SKM-1 (cell line): Measurements from ENCODE around the gene TBX10.
"Not testable (repeated sequence)": the region's sequence is repeated elsewhere in the genome, so short reads cannot be mapped to it uniquely, and the experiment has no call there.

Experiments
- DNase-seq: peaks from one replicate; lab custom pipeline; 2025; ENCODE audit not compliant: unreplicated experiment; lab: John Stamatoyannopoulos, UW

TBX10 gene

DNA sequence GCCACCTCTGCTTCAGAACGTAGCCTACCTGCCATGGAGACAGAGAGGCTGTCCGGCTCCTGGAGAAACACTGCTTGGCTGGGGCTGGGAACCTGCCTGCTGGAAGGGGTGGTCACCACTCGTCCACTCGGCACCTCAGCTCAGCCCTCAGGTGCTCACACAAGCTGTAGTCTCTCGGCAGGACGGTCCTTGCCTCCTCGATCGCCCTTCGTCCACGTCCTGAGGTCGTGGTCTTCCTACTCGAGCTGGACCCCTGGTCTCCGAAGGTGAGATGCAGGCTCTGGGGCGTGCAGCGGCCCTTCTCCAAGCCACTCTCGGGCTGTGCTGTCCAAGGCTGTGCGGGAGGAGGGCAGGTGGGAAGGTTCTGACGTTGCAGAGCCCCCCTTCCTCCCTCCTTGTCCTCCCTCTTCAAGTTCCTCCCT, at the start of gene TBX10:
TBX10 (minus strand) TSS at position 326 of the 422 bp plus-strand sequence; CDS start at position 35, 291 bp downstream.
- no peak for DNase-seq

DNA sequence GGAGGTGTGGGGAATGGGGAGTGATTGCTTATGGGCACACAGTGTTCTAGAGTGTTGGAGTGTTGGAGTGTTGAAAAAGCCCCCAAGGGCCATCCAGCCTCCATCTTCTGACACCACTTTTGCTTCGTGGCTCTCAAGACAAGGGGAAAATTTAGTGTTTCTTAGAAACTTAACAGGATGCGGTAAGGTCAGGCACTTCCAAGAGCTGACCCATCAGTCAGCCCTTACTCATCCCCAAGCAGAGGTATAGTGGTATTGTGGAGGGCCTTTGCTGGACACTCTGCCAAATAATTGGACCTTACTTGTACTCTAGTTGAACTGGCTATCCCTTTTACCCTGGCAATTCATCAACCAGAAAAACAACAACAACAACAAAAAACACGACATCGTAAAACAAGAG, 49.6 kb upstream of the TBX10 start:
- no peak for DNase-seq

DNA sequence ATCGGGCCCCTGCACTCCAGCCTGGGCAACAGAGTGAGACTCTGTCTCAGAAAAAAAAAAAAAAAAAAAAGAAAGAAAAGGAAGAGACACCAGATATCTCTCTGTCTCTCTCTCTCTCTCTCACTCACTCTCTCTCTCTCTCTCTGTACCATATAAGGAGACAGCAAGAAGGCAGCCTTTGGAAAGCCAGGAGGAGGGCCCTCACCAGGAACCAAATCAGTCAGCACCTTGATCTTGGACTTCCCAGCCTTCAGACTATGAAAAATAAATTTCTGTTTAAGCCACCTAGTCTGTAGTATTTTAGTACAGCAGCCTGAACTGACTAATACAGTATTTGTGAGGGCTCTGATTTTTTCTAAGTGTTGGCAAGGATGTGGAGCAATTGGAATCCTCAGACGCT, 48.4 kb upstream of the TBX10 start:
- no peak for DNase-seq

- peak; percentile 3 for DNase-seq
Measured at GRCh38 chr11:67685641-67686332, 46.2 kb upstream of the TBX10 start.

DNA sequence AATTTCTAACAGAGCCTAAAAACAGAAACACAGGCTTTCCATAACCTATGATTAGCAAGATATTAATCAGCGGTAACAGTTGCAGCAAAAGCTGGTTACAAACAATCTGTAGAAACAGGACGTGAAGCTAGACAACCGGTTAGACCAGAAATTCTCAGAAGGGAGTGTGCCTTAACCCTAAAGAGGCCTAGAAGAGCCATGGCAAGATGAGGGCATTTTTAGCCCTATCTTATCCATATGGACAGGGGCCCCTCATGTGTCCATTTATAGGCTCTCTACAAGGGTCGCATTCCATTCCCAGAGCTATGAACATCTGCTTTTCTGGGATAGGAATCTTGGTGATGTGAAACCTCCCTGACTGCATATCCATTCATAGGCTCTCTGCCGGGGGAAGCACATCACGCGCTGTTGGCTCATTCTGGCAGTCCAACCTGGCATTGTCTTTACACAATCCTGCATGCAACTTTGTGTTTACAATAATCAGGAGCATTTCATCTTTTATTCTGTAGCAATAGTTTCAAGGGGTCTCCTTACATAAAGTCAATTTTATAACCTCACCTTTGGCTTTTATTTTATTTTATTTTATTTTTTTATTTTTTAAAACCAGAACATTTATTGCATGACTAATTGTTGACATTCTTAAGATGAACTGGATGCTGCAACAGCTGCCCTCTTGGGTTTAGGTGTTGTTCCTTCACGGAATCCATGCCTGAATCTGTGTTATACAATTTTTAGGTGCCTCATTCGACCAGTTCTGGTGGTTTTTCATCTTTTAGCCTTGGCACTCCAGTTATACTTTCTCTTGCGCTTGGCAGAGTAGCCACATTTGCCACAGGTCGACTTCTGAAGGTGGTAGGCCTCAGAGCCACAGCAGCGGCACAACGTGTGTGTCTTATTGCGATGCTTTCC, 42.8 kb upstream of the TBX10 start:
- DNase-seq = not testable (repeated sequence)

DNA sequence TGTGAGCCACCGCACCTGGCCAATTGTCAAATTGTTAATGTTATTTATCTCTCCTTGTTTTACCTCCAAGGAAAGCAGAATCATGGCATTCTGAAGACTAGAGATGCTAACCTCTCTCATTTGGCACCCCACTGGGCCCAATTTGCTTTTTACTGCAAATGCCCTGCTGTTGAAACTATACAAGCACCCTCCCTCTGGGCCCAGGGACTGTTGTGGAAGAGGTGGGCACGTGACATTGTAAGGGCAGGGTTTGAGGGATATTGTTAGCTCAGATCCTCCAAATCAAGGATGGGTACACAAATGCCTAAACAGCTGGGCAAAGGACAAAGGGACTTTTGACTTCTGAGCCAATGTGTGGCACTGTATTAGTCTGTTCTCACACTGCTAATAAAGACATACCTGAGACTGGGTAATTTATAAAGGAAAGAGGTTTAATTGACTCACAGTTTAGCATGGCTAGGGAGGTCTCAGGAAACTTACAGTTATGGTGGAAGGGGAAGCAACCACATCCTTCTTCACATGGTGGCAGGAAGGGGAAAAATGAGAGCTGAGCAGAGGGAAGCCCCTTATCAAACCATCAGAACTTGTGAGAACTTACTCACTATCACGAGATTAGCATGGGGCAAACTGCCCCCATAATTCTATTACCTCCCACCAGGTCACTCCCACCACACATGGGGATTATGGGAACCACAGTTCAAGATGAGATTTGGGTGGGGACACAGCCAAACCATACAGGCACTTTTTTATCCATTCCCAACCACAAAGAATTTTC, 41.3 kb upstream of the TBX10 start:
- DNase-seq = no peak

- DNase-seq = no peak
Measured at GRCh38 chr11:67675058-67675747, 35.6 kb upstream of the TBX10 start.

- no peak for DNase-seq
Measured at GRCh38 chr11:67674442-67674871, 34.9 kb upstream of the TBX10 start, which contains the start of gene ALDH3B2. Gene ALDH3B2 (minus strand): TSS chr11:67674623. CDS start chr11:67666935, 7,688 bp downstream.

DNA sequence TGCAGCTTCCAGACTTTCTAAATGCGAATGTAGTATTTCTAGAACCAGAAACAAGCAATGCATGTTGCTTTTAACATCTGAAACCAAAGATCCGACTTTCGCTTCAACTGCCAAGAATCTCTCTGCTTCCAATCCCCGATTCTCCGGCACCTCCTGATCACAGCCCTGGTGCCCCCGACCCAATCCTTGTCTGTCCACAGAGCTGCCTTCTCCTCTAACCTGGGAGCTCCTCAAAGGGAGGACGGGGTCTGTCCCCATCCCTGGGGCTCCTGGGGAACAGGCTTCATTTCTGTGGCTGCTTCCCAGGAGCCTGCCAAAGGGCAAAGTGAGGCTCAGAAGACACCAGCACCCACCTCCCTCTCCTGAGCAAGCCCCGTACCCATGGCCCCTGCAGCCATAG, 34.3 kb upstream of the TBX10 start:
- no peak for DNase-seq

GRCh38 chr11:67673358-67673757, 33.8 kb upstream of the TBX10 start:
- no peak for DNase-seq

- DNase-seq = no peak
Measured at GRCh38 chr11:67671211-67671520, 31.6 kb upstream of the TBX10 start.

GRCh38 chr11:67670316-67671210, 31.0 kb upstream of the TBX10 start:
- no peak for DNase-seq

- DNase-seq = no peak
Measured at GRCh38 chr11:67668192-67668551, 28.6 kb upstream of the TBX10 start.

DNA sequence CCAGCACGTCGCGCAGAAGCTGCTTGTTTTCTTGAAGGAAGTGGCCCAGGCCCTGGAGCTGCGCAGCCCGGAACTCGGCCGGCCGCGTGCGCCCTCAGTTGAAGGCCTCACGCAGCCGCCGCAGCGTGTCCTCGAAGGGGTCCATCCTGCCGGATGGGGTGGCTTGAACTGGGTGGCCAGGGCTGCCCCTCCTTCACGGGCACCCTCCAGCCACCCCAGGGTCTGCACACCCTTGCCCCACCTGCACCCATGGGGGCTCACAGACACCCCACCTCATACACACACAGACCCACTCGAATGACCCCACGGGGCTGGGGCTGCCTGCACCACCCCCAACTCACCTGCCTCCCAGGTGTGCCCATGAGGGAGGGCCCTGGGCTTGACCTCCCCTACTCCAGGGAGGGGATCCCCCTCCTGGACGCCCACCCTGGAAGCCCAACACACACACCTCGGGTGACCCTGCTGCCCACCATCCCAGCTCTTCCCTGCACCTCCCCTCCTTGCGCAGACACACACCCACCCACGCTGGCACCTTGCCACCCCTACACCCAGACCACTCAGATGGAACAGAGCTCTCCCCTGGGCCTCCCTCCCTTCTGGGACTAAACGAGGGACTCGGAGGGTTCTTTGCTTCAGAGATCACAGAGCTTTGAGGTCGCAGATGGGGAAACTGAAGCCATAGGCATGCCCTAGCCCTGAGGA, 28.1 kb upstream of the TBX10 start:
- no peak for DNase-seq

DNA sequence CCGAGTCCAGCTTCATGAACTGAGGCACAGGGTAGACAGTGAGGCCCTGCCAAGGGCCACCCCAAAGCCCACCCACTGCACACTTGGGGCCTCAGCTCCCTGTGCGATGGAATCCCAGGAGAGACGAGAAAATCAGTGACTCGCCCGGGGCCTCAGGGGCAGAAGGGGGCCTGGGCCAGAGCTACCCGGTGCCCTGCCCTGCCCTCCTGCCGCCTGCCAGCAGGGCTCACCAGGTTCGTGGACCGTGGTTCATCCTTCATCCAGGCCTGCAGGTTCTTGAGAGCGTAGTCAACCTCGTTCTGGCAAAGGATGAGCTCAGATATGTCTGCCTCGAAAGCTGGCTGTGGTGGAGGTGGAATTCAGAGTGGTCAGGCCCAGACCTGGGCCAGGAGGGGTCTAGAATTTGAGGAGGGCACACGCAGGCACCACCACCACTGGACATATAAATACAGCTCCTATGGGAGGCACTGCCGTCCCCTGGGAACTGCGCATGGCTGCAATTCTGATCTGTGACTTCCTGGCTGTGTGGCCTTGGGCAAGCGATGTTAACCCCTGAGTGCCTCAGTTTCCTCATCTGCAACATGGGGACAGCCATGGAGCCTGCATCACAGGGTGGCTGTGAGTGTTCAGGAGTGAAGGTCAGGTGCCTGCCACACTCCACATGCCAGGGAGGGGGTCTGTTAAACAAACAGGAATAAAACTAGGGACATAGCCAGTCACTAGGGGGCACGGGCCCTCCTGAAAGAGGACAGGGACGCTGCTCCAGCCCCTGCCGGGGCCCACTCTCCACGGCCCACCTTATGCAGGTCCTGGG, 27.3 kb upstream of the TBX10 start:
- DNase-seq = no peak

GRCh38 chr11:67666303-67666645, 26.7 kb upstream of the TBX10 start:
- no peak for DNase-seq

DNA sequence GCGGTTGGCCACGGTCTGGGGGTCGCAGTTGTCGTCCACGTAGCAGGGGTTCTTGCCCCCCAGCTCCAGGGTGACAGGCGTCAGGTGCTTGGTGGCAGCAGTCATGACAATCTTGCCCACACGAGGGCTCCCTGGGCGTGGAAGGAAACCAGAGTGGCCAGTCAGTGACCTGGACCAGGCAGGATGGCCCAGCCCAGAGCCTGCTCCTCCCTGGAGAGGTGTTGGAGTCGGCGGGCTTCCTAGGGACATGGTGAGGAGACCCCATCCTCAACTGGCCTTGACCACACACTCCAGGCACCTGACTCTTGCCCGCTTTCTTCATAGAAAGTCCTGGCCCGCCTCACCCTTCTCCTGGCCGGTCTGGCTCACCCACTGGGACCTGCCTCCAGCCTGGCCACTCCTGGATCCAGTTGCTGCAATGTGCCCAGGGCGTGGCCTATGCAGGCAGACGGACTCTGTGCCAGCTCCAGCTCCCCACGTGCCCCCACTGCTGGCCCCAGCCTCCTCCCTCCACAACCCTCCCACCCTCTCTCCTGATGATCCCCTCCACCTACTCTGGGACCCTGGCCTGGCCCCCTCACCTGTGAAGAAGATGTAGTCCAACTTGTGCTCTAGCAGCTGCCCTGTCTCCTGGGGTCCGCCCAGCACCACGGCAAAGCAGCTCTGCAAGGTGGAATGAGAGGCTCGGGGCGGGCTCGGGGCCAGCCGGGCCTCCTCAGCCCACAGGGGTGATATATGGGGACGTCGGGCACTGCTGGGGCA, 26.2 kb upstream of the TBX10 start:
- DNase-seq = no peak
